ENCODE data around the gene BTRC. TPM values are rescaled to one million over a fixed set of nuclear protein-coding genes. Genes with fewer than 3 reads are reported as not detected.
A peak's percentile ranks its signal among the peaks of the same experiment; 100 is the strongest.

BTRC gene
- total RNA-seq, 1 donor from 2014 or later = 19.4 TPM

DNA sequence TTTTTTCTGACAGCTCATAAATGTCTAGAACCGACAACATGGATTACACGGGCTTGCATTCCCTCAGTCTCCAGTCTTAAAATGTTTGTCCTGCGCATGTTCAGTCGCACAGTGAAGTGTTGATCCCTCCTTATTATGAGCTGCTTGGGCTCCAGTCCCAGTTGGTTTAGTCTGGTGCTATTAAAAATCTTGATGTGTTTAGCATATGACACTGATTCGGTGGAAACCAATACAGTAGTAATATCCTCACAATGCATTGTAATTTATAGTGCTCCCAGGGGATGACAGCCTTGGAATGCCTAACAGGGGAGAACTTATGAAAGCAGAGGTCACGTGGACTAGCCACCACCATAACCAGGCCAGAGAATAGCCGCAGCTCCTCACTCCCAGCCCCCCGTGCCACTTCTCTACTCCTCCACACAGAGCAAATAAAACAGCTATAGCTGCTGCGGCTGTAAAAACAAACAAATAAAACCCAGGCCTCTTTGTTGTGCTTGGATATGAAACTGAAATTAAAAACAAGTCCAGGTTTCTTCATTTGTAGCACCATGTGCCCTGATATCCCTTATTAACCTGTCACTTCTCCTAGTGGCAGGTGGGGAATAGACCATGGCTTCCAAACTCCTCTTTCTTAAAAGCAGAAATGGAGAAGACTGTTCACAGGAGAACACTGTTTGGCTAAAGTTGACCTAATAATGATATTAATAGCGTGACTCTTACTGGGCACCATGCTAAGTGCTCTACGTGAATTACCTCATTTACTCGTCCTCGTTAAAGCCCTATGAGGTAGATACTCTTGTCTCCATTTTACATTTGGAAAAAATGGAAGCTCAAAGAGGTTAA is 241.8 kb downstream of the BTRC start:
- TF ChIP-seq, protein P1, sequence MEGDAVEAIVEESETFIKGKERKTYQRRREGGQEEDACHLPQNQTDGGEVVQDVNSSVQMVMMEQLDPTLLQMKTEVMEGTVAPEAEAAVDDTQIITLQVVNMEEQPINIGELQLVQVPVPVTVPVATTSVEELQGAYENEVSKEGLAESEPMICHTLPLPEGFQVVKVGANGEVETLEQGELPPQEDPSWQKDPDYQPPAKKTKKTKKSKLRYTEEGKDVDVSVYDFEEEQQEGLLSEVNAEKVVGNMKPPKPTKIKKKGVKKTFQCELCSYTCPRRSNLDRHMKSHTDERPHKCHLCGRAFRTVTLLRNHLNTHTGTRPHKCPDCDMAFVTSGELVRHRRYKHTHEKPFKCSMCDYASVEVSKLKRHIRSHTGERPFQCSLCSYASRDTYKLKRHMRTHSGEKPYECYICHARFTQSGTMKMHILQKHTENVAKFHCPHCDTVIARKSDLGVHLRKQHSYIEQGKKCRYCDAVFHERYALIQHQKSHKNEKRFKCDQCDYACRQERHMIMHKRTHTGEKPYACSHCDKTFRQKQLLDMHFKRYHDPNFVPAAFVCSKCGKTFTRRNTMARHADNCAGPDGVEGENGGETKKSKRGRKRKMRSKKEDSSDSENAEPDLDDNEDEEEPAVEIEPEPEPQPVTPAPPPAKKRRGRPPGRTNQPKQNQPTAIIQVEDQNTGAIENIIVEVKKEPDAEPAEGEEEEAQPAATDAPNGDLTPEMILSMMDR (IDR thresholded peaks at IDR 0.05) = no peak
- no peak overlapping the region for H3K4me3 Mint-ChIP-seq
- no peak for DNase-seq
- no peaks in the 10 kb centered on the region for H3K36me3 Mint-ChIP-seq (ENCODE audit: low read depth)
- no peaks in the 10 kb centered on the region for H3K4me1 Mint-ChIP-seq
- no peak overlapping the region for H3K27ac Mint-ChIP-seq
- ATAC-seq (ENCODE audit: low read depth) = no peak
- CTCF ChIA-PET = no interaction called here
- POLR2A ChIA-PET = interaction anchor here (1.3 kb wide), 1 partner anchor 8 kb away, joined by 4 read pairs; the partner anchor contains the start of genes DPCD and POLL
- intact Hi-C loops (cut with micrococcal nuclease) = no loop called here
- H3K9me3 Mint-ChIP-seq = no peaks in the 10 kb centered on the region
- no peaks in the 10 kb centered on the region for H3K27me3 Mint-ChIP-seq

DNA sequence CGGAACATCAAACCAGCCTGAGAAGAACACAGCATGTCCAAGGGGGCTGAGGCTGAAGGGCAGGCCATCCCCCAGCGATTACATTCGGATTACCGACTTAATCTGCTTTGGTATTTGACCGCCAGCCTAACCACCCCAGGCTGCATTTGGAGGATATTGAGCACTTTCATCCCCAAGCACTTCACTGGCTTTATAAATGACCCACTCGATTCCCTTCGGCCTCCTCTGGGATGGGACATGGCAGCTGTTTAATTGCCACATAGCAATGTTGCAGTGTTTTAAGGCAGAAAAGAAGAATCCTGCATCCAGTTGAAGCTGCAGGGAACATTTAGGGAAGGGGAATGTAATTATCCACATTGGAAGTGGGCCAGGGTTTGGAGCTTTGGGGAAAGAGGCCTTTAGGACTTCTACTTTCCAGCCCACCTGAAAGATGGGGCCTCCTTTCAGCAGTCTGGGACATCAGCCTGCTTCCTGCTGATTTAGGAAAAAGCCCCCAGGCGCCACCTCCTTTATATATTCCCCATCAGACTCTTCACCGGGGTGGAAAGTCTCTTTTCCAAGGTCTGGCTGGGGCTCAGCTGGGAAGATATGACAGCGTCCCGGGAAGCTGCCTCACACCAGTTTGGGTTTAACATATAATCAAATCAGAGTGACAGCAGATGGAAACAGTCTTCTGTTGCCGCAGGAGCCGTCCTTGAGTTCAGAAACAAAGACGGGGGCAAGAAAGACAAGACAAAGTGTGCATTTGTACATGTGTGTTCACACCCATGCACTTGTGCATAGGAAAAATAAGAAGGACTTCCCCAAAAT is 243.3 kb downstream of the BTRC start:
- no peaks in the 10 kb centered on the region for H3K27me3 Mint-ChIP-seq
- no peaks in the 10 kb centered on the region for H3K36me3 Mint-ChIP-seq (ENCODE audit: low read depth)
- no peak overlapping the region for H3K4me3 Mint-ChIP-seq
- ChIA-PET CTCF (no interaction called here), POLR2A (interaction anchor here (1.3 kb wide), 1 partner anchor 9 kb away, joined by 4 read pairs; the partner anchor contains the start of genes DPCD and POLL)
- no peak for ATAC-seq (ENCODE audit: low read depth)
- TF ChIP-seq, protein P1 (IDR thresholded peaks at IDR 0.05) = no peak
- intact Hi-C loops (cut with micrococcal nuclease) = no loop called here
- H3K9me3 Mint-ChIP-seq = no peaks in the 10 kb centered on the region
- no peaks in the 10 kb centered on the region for H3K4me1 Mint-ChIP-seq
- H3K27ac Mint-ChIP-seq = no peak overlapping the region
- DNase-seq = no peak

DNA sequence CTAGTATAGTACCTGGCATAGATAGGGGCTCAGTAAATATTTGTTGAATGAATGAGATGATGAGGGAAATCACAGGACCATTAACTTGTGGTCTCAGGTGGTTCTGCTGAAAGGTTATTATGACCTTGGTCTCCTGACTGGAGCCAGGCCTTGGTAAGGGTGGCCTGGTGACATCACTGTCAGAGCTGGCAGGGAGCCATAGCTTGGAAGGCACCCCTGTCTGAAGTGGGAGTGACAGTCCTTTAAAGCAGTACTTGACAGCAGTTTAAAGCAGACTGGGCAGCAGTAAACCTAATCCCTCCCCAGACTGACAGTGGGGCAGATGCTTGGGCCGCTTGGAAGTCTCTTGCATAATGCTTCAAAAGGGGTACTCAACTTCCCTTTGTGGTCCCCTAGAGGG is 247.6 kb downstream of the BTRC start:
- no peaks in the 10 kb centered on the region for H3K27me3 Mint-ChIP-seq
- H3K4me3 Mint-ChIP-seq = no peak overlapping the region
- no peak overlapping the region for H3K27ac Mint-ChIP-seq
- no peak for ATAC-seq (ENCODE audit: low read depth)
- CTCF ChIA-PET = interaction anchor here (2.3 kb wide), 1 partner anchor 181 kb away, joined by 11 read pairs; no protein-coding TSS in a partner anchor
- POLR2A ChIA-PET = no interaction called here
- no peak for DNase-seq
- intact Hi-C loops (cut with micrococcal nuclease) = no loop called here
- H3K9me3 Mint-ChIP-seq = no peaks in the 10 kb centered on the region
- H3K4me1 Mint-ChIP-seq = no peaks in the 10 kb centered on the region
- H3K36me3 Mint-ChIP-seq (ENCODE audit: low read depth) = peaks cover 20% of the 10 kb centered on the region
- TF ChIP-seq, protein P1 (IDR thresholded peaks at IDR 0.05) = no peak

DNA sequence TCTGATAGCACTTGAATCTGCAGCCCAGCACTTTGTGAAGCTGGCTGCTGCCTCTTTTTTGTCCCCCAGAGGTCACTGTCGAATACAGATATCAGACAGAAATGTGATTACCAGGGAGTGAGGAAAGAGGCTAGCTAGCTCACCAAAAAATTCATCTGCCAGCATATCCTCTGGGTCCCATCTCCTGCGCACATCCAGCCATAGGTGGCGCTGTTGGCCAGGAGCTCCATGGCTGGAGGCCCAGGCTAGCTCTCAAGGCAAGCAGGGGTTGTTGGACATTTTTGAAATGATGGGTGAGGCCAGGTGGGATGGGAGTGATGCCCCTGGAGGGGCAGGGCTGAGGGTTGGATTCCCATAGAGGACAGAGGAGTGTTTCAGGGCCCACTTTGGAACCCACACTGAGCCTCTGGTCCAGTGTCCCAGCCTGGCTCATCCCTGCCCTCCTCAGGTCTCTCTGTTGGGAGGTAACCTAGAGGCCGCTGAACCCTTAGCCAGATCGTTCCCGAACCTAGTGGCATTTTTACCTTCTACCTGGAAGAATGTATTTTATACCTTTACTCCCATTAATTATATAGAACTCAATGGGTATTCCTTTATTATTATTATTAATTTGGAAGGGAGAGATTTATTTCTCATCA is 248.9 kb downstream of the BTRC start:
- POLR2A ChIA-PET = interaction anchor here (0.6 to 2.0 kb wide), 4 partner anchors 91 to 405 kb away, joined by 3 to 7 read pairs (median 4); no protein-coding TSS in a partner anchor

More for the DNA sequence above, 248.9 kb downstream of the BTRC start:
- DNase-seq (peak; percentile 36), ATAC-seq (ENCODE audit: low read depth) (peak; percentile 75)
- TF ChIP-seq, protein P1 (IDR thresholded peaks at IDR 0.05) = no peak
- Mint-ChIP-seq H3K27ac (no peak overlapping the region), H3K4me3 (no peak overlapping the region), H3K9me3 (no peaks in the 10 kb centered on the region), H3K4me1 (no peaks in the 10 kb centered on the region), H3K36me3 (ENCODE audit: low read depth) (peaks cover 27% of the 10 kb centered on the region), H3K27me3 (no peaks in the 10 kb centered on the region)
- intact Hi-C loops (cut with micrococcal nuclease) = loop anchor here (1.0 to 2.0 kb wide), 2 partner anchors 178 to 470 kb away; no protein-coding TSS in a partner anchor
- CTCF ChIA-PET = interaction anchor here (0.6 to 1.7 kb wide), 10 partner anchors 14 to 407 kb away, joined by 3 to 13 read pairs (median 3); no protein-coding TSS in a partner anchor

Other genes with a start within 250 kb of the BTRC start
- gene TLX1, start 222.9 kb upstream of the BTRC start, total RNA-seq = not detected in 2 replicates
- gene LBX1, start 124.7 kb upstream of the BTRC start, total RNA-seq = not detected in 2 replicates
- 35.0 and 39.5 TPM in 2 replicates for gene POLL, start 234.1 kb downstream of the BTRC start, total RNA-seq
- gene DPCD, start 234.2 kb downstream of the BTRC start, total RNA-seq = 2.3 and 2.9 TPM in 2 replicates

Data from activated B cell treated with CpG ODN at 0.5 μM for 24 hours (primary cell).